SK-N-SH (cell line): ENCODE results near the gene C2CD3. TPM values are rescaled to one million over a fixed set of nuclear protein-coding genes. Genes with fewer than 3 reads are reported as not detected.

Source experiments
- polyA plus RNA-seq, 3 experiments: library from polyadenylated mRNA; depleted of rRNA; stranded (reverse); fragments of >200 nt; gene quantifications; 2 replicates each; pipeline ENCODE4 v1.2.3, GENCODE V29; 2012
- small RNA-seq, 7 experiments: library from RNA; depleted of rRNA; stranded (forward); fragments of <200 nt; gene quantifications; one replicate each; pipeline ENCODE3, GENCODE V24; 2012

The C2CD3 gene
- polyA plus RNA-seq, 1 of the 3 experiments (the other 2 are of a cell fraction): 7.0 TPM

Small RNA genes lying within 50 kb of the gene (small RNA-seq; reads per million reads assigned to genes)
- gene AP002392.1: 0 to 0.06 (median 0) reads per million in 7 experiments

Other genes starting within 250 kb of the C2CD3 start
- gene DNAJB13, start 220.0 kb downstream of the C2CD3 start, polyA plus RNA-seq (2012; rRNA removed): 0.49 and 0.51 TPM in 2 replicates
- 28.5 and 36.0 TPM in 2 replicates for gene UCP2, start 188.2 kb downstream of the C2CD3 start, polyA plus RNA-seq (2012; rRNA removed)
- 1.2 and 1.4 TPM in 2 replicates for gene UCP3, start 161.9 kb downstream of the C2CD3 start, polyA plus RNA-seq (2012; rRNA removed)
- gene PPME1, start 287 bp upstream of the C2CD3 start, polyA plus RNA-seq (2012; rRNA removed): 107 and 109 TPM in 2 replicates
- 8.4 and 9.0 TPM in 2 replicates for gene P4HA3, start 140.6 kb upstream of the C2CD3 start, polyA plus RNA-seq (2012; rRNA removed)
- gene PGM2L1, start 227.4 kb upstream of the C2CD3 start, polyA plus RNA-seq (2012; rRNA removed): 0.90 and 1.0 TPM in 2 replicates